Fibroblast of lung (primary cell): ENCODE data around the gene APRT. TPM values are rescaled to one million over a fixed set of nuclear protein-coding genes. Genes with fewer than 3 reads are reported as not detected.
A peak's percentile ranks its signal among the peaks of the same experiment; 100 is the strongest.

Experiments used
- DNase-seq, 2 donors: peaks; one replicate each; pipeline versions ENCODE4 v3.0.0 to v3.0.0-alpha.2; 2010; ENCODE audit warnings: low read depth in 2 of 2
- H2AFZ ChIP-seq: 2 replicates; pipeline ENCODE4 v1.5.1; 2012; ENCODE audit warnings: low read length, control low read depth, inconsistent platforms
- H3K27ac ChIP-seq: 2 replicates; pipeline ENCODE4 v1.5.1; 2011; ENCODE audit warnings: low read length, control low read depth; ENCODE audit not compliant: insufficient read depth
- H3K27me3 ChIP-seq: 2 replicates; pipeline ENCODE4 v1.5.1; 2011; ENCODE audit warnings: mild to moderate bottlenecking, low read length; ENCODE audit not compliant: control insufficient read depth, insufficient read depth
- H3K36me3 ChIP-seq: 2 replicates; pipeline ENCODE4 v1.5.1; 2011; ENCODE audit warnings: low read length; ENCODE audit not compliant: control insufficient read depth, insufficient read depth
- H3K4me1 ChIP-seq: 2 replicates; pipeline ENCODE4 v1.5.1; 2011; ENCODE audit warnings: low read length; ENCODE audit not compliant: control insufficient read depth, insufficient read depth; ENCODE audit errors: extremely low read depth
- H3K4me2 ChIP-seq: 2 replicates; pipeline ENCODE4 v1.5.1; 2011; ENCODE audit warnings: low read length, control low read depth; ENCODE audit not compliant: insufficient read depth; ENCODE audit errors: extremely low read depth
- H3K4me3 ChIP-seq, 4 experiments: fragments of 200-600 bp in 1 of 4; sonication (generic) in 1 of 4; replicated peaks in 1 of 4; 2 replicates each; pipeline ENCODE4 v1.5.1; 2011 to 2016; ENCODE audit warnings: low read length in 4 of 4, low read depth in 3 of 4, mild to moderate bottlenecking in 3 of 4, control low read depth in 2 of 4, inconsistent platforms in 1 of 4, mixed read lengths in 1 of 4; ENCODE audit not compliant: insufficient read depth in 1 of 4; ENCODE audit errors: control extremely low read depth in 1 of 4
- H3K79me2 ChIP-seq: 2 replicates; pipeline ENCODE4 v1.5.1; 2012; ENCODE audit warnings: mild to moderate bottlenecking, low read length, inconsistent platforms; ENCODE audit not compliant: control insufficient read depth, insufficient read depth
- H3K9ac ChIP-seq: 2 replicates; pipeline ENCODE4 v1.5.1; 2011; ENCODE audit warnings: mild to moderate bottlenecking, low read length, control low read depth; ENCODE audit not compliant: insufficient read depth
- H3K9me3 ChIP-seq: 2 replicates; pipeline ENCODE4 v1.5.1; 2012; ENCODE audit warnings: low read depth, low read length; ENCODE audit not compliant: control insufficient read depth, insufficient read depth
- H4K20me1 ChIP-seq: 2 replicates; pipeline ENCODE4 v1.5.1; 2011; ENCODE audit warnings: low read length; ENCODE audit not compliant: control insufficient read depth, insufficient read depth; ENCODE audit errors: extremely low read depth
- EZH2 ChIP-seq: IDR thresholded peaks from 2 replicates; pipeline ENCODE4 v1.5.1; 2012; ENCODE audit warnings: low read length, control low read depth, mild to moderate bottlenecking; ENCODE audit errors: missing control alignments
- polyA plus RNA-seq, 2 donors: library from polyadenylated mRNA; depleted of rRNA in 1 of 2; stranded (reverse) in 1 of 2; unstranded in 1 of 2; fragments of >200 nt; gene quantifications; 2 replicates each; pipeline ENCODE4 v1.2.1, GENCODE V29; 2011 to 2012; ENCODE audit warnings: missing spikeins in 1 of 2
- total RNA-seq: library from RNA; depleted of rRNA; stranded (reverse); fragments of >200 nt; gene quantifications from 2 replicates; pipeline ENCODE4 v1.2.1, GENCODE V29; 2014
- TF ChIP-seq, protein P1 (sequence below), 2 donors: IDR thresholded peaks in 1 of 2; conservative IDR thresholded peaks in 1 of 2; 1 replicate in 1 of 2; 2 replicates in 1 of 2; pipeline ENCODE4 v1.5.1; 2011 to 2012; ENCODE audit warnings: low read length in 2 of 2, control low read depth in 1 of 2, inconsistent platforms in 1 of 2, low read depth in 1 of 2, mild to moderate bottlenecking in 1 of 2

Gene APRT
- total and polyA plus RNA-seq, 2 donors (not counting 1 experiment from before 2014, with no cell fraction given), result 39.2 to 95.6 TPM

DNA sequence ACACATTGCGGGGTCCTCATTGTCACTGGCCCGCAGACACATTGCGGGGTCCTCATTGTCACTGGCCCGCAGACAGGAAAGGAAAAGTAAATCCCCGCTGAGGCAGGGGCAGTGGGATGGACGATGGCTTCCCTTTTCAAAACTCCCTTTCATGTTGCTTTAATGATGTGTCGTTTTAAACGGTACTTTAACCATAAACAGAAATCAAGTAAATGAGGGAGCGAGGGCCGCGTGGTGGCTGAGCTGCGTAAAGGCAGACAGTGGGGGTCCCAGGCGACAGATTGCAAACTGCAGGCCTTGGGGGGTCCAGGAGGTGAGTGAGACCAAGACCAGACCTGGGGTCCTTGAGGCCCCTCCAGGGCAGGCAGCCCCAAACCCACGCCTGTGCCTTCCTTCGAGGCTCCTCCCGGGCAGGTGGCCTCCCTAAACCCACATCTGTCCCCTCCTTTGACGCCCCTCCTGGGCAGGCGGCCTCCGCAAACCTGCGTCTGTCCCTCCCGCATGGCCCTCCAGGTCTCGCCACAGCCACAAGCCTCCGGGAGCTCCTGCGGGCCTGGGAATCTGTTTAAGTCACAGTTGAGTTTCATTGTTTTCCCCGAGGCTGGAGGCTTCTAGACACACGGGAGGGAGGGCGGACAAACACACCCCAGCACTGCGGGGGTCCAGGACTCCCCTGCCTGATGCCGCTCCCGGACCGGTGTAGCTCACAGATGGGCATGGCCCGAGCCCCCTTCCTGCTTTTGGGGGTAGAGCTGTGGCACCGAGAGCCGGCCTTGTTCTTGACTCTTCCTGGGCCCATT lies 34.1 kb downstream of the APRT start:
- no peak overlapping the region for H2AFZ ChIP-seq
- no peak overlapping the region for H3K4me2 ChIP-seq
- H3K9ac ChIP-seq, result no peak overlapping the region
- H3K27me3 ChIP-seq, result no peaks in the 10 kb centered on the region
- H4K20me1 ChIP-seq, result peaks cover 1% of the 10 kb centered on the region
- H3K79me2 ChIP-seq, result peaks cover 91% of the 10 kb centered on the region
- no peak for DNase-seq
- H3K9me3 ChIP-seq, result no peaks in the 10 kb centered on the region
- H3K4me3 ChIP-seq, result no peak overlapping the region
- peaks cover 48% of the 10 kb centered on the region for H3K4me1 ChIP-seq
- TF ChIP-seq EZH2, result no peak
- TF ChIP-seq, protein P1, sequence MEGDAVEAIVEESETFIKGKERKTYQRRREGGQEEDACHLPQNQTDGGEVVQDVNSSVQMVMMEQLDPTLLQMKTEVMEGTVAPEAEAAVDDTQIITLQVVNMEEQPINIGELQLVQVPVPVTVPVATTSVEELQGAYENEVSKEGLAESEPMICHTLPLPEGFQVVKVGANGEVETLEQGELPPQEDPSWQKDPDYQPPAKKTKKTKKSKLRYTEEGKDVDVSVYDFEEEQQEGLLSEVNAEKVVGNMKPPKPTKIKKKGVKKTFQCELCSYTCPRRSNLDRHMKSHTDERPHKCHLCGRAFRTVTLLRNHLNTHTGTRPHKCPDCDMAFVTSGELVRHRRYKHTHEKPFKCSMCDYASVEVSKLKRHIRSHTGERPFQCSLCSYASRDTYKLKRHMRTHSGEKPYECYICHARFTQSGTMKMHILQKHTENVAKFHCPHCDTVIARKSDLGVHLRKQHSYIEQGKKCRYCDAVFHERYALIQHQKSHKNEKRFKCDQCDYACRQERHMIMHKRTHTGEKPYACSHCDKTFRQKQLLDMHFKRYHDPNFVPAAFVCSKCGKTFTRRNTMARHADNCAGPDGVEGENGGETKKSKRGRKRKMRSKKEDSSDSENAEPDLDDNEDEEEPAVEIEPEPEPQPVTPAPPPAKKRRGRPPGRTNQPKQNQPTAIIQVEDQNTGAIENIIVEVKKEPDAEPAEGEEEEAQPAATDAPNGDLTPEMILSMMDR (conservative IDR thresholded peaks at IDR 0.05 in 1 of 2, IDR thresholded peaks at IDR 0.05 in 1 of 2; ENCODE audit: low read depth in 1 of 2, low read length in 2 of 2), result no peak
- peaks cover 1% of the 10 kb centered on the region for H3K36me3 ChIP-seq
- no peak overlapping the region for H3K27ac ChIP-seq

DNA sequence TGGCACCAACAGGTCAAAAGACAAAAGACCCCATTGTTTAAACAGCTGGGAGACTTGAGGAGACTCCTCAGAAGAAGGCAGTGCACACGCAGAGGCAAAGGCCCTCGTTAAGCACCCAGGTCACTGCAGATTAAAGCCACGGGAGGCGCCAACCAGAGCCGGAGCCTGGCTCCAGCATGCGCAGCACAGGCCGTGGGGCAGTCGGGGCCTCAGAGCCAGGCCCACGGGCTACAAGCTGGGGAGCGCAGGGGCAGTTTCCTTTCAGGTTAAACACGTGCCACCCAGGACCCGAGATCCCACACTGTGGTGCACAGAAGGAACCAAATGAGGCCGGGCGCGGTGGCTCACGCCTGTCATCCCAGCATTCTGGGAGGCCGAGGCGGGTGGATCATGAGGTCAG lies 35.9 kb downstream of the APRT start:
- H3K36me3 ChIP-seq, result peaks cover 3% of the 10 kb centered on the region
- no peaks in the 10 kb centered on the region for H3K9me3 ChIP-seq
- peaks cover 1% of the 10 kb centered on the region for H4K20me1 ChIP-seq
- no peak for TF ChIP-seq EZH2
- TF ChIP-seq, protein P1 (conservative IDR thresholded peaks at IDR 0.05 in 1 of 2, IDR thresholded peaks at IDR 0.05 in 1 of 2; ENCODE audit: low read depth in 1 of 2, low read length in 2 of 2), result no peak
- no peak overlapping the region for H2AFZ ChIP-seq
- peaks cover 86% of the 10 kb centered on the region for H3K79me2 ChIP-seq
- no peak overlapping the region for H3K27ac ChIP-seq
- no peak for DNase-seq
- H3K4me1 ChIP-seq, result peaks cover 45% of the 10 kb centered on the region
- H3K4me2 ChIP-seq, result no peak overlapping the region
- H3K27me3 ChIP-seq, result no peaks in the 10 kb centered on the region
- no peak overlapping the region for H3K4me3 ChIP-seq
- H3K9ac ChIP-seq, result no peak overlapping the region

DNA sequence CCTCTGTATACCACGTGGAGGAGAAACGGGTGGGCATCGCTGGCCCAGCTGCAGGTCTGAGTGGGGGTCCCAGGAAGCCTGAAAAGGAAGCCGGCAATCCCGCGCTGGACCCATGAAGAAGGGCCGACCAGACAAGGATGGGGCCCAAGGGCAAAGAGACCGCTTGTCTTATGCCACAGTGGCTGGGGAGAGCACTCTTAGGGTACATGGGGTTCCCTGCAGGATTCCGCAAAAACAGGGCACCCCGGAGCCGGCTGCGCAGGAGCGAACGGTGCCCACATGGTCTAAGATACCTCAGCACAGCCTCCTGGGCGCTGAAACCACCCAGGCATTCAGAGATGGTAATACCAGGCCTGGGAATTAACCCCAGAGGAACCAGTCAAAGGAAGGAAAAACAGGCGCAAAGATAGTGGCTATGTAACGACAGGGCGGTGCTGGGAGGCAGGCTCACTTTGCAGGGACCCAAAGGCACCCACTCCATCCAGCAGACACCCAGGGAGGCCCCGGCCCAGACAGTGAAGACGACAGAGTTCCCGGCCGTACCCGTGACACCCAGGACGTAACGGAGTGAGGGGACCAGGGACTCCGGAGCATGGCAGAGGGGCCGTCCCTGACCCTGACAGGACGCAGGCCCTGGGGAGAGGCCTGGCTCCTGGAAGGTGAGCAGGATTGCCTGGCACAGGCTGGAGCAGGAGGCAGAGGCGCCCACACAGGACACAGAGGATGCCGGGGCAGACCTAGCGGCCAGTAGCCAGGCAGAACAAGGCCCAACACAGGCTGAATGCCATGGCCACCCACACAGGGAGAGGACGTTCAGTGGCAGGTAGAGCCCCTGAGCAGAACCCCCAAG lies 37.0 kb downstream of the APRT start:
- peak overlapping the region; percentile 89 for H3K27ac ChIP-seq
- no peak overlapping the region for H3K4me3 ChIP-seq

More for the DNA sequence above, 37.0 kb downstream of the APRT start:
- Histone ChIP-seq H3K27me3 (no peaks in the 10 kb centered on the region), H3K4me1 (peaks cover 45% of the 10 kb centered on the region), H2AFZ (no peak overlapping the region), H3K36me3 (peaks cover 3% of the 10 kb centered on the region), H3K4me2 (no peak overlapping the region), H4K20me1 (no peaks in the 10 kb centered on the region), H3K9me3 (no peaks in the 10 kb centered on the region), H3K9ac (no peak overlapping the region), H3K79me2 (peaks cover 86% of the 10 kb centered on the region)
- TF ChIP-seq, protein P1 (conservative IDR thresholded peaks at IDR 0.05 in 1 of 2, IDR thresholded peaks at IDR 0.05 in 1 of 2; ENCODE audit: low read depth in 1 of 2, low read length in 2 of 2), result no peak
- no peak for TF ChIP-seq EZH2
- no peak for DNase-seq
